Measurements from ENCODE around the gene RBM6. TPM values are rescaled to one million over a fixed set of nuclear protein-coding genes. Genes with fewer than 3 reads are reported as not detected.
A peak's percentile ranks its signal among the peaks of the same experiment; 100 is the strongest.

The RBM6 gene
- total and polyA plus RNA-seq, 2 of the 4 experiments (the other 2 are of a cell fraction): 38.5 to 64.6 TPM

GRCh38 chr3:49930922-49931321 lies 9.0 kb upstream of the RBM6 start:
- H3K9me1 ChIP-seq (ENCODE audit: insufficient read depth, low read length): peaks cover 5% of the 10 kb centered on the region; the same call in 1 of the 2 replicates
- in situ Hi-C loops (cut with MboI; ENCODE audit: low sequenced_read_pairs): no loop called here

More at GRCh38 chr3:49930922-49931321, 9.0 kb upstream of the RBM6 start:
- H3K4ac ChIP-seq (ENCODE audit: low read depth, low read length): no peak overlapping the region; the same call in 1 of the 2 replicates
- no peak overlapping the region for H3K23ac ChIP-seq (ENCODE audit: low read depth, low read length)
- ChIA-PET CTCF (no interaction called here), POLR2A (ENCODE audit: unreplicated experiment) (no interaction called here)
- H3K18ac ChIP-seq (ENCODE audit: low read depth, low read length): no peak overlapping the region
- H3K4me2 ChIP-seq (ENCODE audit: low read depth, low read length): no peak overlapping the region
- H2AK5ac ChIP-seq (ENCODE audit: low read depth, low read length): 0 out of 2 replicates have a peak overlapping the region, but pooled peaks have one; percentile 30
- H3K27me3 ChIP-seq (ENCODE audit: control insufficient read depth, insufficient read depth, low read length): no peaks in the 10 kb centered on the region
- peaks cover 5% of the 10 kb centered on the region for H3K4me1 ChIP-seq (ENCODE audit: control insufficient read depth, insufficient read depth, low read length)
- H4K5ac ChIP-seq (ENCODE audit: low read depth, low read length): no peak overlapping the region
- no peak overlapping the region for H4K91ac ChIP-seq (ENCODE audit: insufficient read depth, low read depth, low read length)
- no peak overlapping the region for H3K56ac ChIP-seq (ENCODE audit: extremely low read depth, insufficient read depth, low read length)
- ATAC-seq (ENCODE audit: low read depth) (no peak), DNase-seq (no peak)
- H2AFZ ChIP-seq (replicated peaks; ENCODE audit: low read length, poor library complexity): no peak overlapping the region
- intact Hi-C loops (cut with micrococcal nuclease) (no loop called here), dilution Hi-C loops (cut with HindIII; ENCODE audit: low sequenced_read_pairs, unreplicated experiment) (no loop called here)
- no peaks in the 10 kb centered on the region for H3K9me3 ChIP-seq (ENCODE audit: control insufficient read depth, insufficient read depth, low read length)
- no CpG with 5 or more reads among the region's 1 CpG for WGBS, 2 experiments (ENCODE audit: extremely low coverage in 2 of 2, insufficient read length in 1 of 2)
- no peak overlapping the region for H3K14ac ChIP-seq (replicated peaks; ENCODE audit: low read depth, low read length)
- no peak overlapping the region for H3K4me3 ChIP-seq (ENCODE audit: insufficient read depth, low read depth, low read length)
- no peak overlapping the region for H3K27ac ChIP-seq (ENCODE audit: insufficient read depth, low read length)
- no peak for TF ChIP-seq SMC3 (IDR thresholded peaks at IDR 0.05; ENCODE audit: low read depth, low read length)
- TF ChIP-seq CHD1 (IDR thresholded peaks at IDR 0.05; ENCODE audit: low read depth, low read length): no peak
- no peak for TF ChIP-seq USF2 (IDR thresholded peaks at IDR 0.05; ENCODE audit: low read depth, low read length)
- TF ChIP-seq RAD21 (IDR thresholded peaks at IDR 0.05; ENCODE audit: low read length): no peak
- no peak for TF ChIP-seq MXI1 (IDR thresholded peaks at IDR 0.05; ENCODE audit: borderline replicate concordance, low read depth, low read length)
- TF ChIP-seq FOS (IDR thresholded peaks at IDR 0.05; ENCODE audit: low read depth, low read length): no peak
- TF ChIP-seq RCOR1 (IDR thresholded peaks at IDR 0.05; ENCODE audit: insufficient replicate concordance, low read length): no peak
- TF ChIP-seq NFE2L2 (IDR thresholded peaks at IDR 0.05; ENCODE audit: low read depth, low read length): no peak
- TF ChIP-seq MAZ (IDR thresholded peaks at IDR 0.05; ENCODE audit: borderline replicate concordance, low read depth, low read length): no peak
- no peak for TF ChIP-seq CEBPB (IDR thresholded peaks at IDR 0.05; ENCODE audit: low read depth, low read length)
- TF ChIP-seq POLR2A (IDR thresholded peaks at IDR 0.05; ENCODE audit: low read depth, low read length): no peak
- no peak for TF ChIP-seq BHLHE40 (IDR thresholded peaks at IDR 0.05; ENCODE audit: low read depth, low read length)
- TF ChIP-seq CTCF (conservative IDR thresholded peaks at IDR 0.05; ENCODE audit: low read depth, low read length): no peak
- TF ChIP-seq RFX5 (IDR thresholded peaks at IDR 0.05; ENCODE audit: low read depth, low read length): no peak
- no peak for TF ChIP-seq ELK1 (IDR thresholded peaks at IDR 0.05; ENCODE audit: borderline replicate concordance, low read depth, low read length)
- TF ChIP-seq MAFK (IDR thresholded peaks at IDR 0.05; ENCODE audit: low read depth, low read length): no peak
- H2BK120ac ChIP-seq (ENCODE audit: low read depth, low read length): no peak overlapping the region
- H3K79me1 ChIP-seq (ENCODE audit: low read depth in 1 of 2, low read length in 2 of 2): peaks cover 11 to 23% of the 10 kb centered on the region in 2 experiments
- BruUV-seq (replicated peaks): no TSS peak
- H2BK5ac ChIP-seq (ENCODE audit: low read depth, low read length, poor library complexity, severe bottlenecking): no peak overlapping the region
- no peaks in the 10 kb centered on the region for H4K20me1 ChIP-seq (ENCODE audit: insufficient read depth, low read length)
- H3K9ac ChIP-seq (ENCODE audit: low read depth, low read length): no peak overlapping the region
- no peaks in the 10 kb centered on the region for H3K36me3 ChIP-seq (ENCODE audit: control insufficient read depth, insufficient read depth, low read length)
- H2AK9ac ChIP-seq (replicated peaks; ENCODE audit: low read depth, low read length, poor library complexity): peak overlapping the region; percentile 13
- peak overlapping the region; percentile 6 to 36; a peak in 2 of 4 replicates for H4K8ac ChIP-seq (ENCODE audit: low read depth in 2 of 2, low read length in 2 of 2)
- H2BK20ac ChIP-seq (ENCODE audit: low read depth, low read length): no peak overlapping the region
- H2BK15ac ChIP-seq (ENCODE audit: low read depth, low read length): no peak overlapping the region
